SHP77 (cell line): Measurements from ENCODE around the gene PCDHGB3.
"Not testable (repeated sequence)": the region's sequence is repeated elsewhere in the genome, so short reads cannot be mapped to it uniquely, and the experiment has no call there.

Source experiments
- DNase-seq, 2 experiments: peaks; one replicate each; lab custom pipeline; 2025; lab: John Stamatoyannopoulos, UW

Gene PCDHGB3

DNA sequence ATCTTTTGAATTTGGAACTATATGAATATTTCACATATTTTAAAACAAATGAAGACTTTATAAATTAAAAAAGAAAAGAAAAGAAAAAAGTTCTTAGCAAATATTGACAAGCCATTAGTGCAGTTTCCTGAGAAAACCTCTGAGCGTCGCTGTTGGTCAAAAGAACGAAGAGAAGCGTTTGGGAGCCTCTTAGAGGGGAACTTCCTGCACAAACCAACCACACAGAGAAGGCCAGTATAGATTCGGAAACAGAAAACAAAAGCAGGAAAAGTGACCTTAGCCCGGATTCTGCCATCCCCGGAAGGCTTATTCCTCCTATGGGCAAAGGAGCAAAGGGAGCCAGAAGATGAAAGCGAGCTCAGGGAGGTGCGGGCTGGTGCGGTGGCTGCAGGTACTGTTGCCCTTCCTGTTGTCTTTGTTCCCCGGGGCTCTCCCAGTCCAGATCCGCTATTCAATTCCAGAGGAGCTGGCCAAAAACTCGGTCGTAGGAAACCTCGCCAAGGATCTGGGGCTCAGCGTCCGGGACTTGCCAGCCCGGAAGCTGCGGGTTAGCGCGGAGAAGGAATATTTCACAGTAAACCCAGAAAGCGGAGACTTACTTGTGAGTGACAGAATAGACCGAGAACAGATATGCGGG, 10.1 kb upstream of the PCDHGB3 start, which contains the start of gene PCDHGB2:
Gene PCDHGB2, plus strand, starts transcription at position 205 of the 637 bp plus-strand sequence. Its CDS starts 142 bp downstream, at position 347.
- no peak for DNase-seq

DNA sequence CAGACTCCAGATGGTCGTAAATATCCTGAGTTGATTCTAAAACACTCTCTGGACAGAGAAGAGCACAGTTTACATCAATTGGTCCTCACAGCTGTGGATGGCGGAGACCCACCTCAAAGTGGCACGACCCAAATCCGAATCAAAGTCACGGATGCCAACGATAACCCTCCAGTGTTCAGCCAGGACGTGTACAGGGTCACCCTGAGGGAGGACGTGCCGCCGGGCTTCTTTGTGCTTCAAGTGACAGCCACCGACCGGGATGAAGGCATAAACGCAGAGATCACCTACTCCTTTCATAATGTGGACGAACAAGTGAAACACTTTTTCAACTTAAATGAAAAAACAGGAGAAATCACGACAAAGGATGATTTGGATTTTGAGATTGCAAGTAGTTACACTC, 9.4 kb upstream of the PCDHGB3 start:
- no peak for DNase-seq

DNA sequence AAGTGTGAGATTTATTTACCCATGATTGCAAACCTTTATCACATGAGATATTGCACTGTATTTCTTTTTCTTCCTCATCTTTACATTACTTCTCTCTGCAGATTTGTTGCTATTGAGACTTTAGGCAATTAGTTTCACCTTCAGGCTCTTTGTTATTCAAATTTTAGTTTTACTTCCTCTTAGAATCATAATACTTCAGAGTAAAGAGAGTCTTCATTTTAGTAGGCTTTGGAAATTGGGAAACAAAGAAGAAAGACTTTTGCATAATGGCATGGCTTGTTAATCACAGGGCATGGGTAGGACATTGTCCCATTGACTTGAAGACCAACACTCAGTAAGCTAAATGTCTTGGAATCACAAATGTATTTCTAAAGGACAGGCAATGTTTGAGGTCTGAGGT, 7.3 kb upstream of the PCDHGB3 start:
- no peak for DNase-seq

DNA sequence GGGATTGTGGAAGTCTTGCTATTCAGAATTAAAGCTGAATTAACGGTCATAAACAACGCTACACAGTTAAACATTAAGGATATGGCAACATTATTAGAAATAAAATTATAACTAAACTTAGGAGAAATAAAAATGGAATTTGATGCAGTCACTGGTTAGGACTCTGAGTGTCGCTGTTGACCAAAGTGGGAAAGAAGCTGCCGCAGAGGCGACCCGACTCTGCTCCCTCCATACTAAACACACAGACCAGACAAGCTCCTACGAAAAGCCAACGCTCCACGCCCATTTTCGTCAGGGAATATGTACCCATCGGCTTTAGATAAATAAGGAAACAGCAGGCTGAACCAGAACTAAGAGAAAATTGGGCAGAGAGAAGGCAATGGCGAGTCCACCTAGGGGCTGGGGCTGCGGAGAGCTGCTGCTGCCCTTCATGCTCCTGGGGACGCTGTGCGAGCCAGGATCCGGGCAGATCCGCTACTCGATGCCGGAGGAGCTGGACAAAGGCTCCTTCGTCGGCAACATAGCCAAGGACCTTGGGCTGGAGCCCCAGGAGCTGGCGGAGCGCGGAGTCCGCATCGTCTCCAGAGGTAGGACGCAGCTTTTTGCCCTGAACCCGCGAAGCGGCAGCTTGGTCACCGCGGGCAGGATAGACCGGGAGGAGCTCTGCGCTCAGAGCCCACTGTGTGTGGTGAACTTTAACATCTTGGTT, 5.9 kb upstream of the PCDHGB3 start, which contains the start of gene PCDHGA5:
Gene PCDHGA5, plus strand, starts transcription at position 211 of the 709 bp plus-strand sequence. Its CDS starts 169 bp downstream, at position 380.
- DNase-seq: no peak

DNA sequence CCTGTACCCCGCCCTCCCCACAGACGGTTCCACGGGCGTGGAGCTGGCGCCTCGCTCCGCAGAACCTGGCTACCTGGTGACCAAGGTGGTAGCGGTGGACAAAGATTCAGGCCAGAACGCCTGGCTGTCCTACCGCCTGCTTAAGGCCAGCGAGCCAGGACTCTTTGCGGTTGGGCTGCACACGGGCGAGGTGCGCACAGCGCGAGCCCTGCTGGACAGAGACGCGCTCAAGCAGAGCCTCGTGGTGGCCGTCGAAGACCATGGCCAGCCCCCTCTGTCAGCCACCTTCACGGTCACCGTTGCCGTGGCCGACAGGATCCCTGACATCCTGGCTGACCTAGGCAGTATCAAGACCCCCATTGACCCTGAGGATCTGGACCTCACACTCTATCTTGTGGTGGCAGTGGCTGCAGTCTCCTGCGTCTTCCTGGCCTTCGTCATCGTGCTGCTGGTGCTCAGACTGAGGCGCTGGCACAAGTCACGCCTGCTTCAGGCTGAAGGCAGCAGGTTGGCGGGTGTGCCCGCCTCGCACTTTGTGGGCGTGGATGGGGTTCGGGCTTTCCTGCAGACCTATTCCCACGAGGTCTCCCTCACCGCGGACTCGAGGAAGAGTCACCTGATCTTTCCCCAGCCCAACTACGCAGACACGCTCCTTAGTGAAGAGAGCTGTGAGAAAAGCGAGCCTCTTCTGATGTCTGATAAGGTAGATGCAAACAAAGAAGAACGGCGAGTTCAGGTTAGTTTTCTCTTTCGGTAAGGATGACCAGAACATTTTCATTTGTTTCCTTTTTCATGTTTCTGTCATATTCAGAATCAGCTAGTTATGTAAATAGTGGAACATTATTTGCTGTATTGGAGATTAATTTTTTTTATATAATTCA, 3.8 kb upstream of the PCDHGB3 start:
- no peak for DNase-seq

DNA sequence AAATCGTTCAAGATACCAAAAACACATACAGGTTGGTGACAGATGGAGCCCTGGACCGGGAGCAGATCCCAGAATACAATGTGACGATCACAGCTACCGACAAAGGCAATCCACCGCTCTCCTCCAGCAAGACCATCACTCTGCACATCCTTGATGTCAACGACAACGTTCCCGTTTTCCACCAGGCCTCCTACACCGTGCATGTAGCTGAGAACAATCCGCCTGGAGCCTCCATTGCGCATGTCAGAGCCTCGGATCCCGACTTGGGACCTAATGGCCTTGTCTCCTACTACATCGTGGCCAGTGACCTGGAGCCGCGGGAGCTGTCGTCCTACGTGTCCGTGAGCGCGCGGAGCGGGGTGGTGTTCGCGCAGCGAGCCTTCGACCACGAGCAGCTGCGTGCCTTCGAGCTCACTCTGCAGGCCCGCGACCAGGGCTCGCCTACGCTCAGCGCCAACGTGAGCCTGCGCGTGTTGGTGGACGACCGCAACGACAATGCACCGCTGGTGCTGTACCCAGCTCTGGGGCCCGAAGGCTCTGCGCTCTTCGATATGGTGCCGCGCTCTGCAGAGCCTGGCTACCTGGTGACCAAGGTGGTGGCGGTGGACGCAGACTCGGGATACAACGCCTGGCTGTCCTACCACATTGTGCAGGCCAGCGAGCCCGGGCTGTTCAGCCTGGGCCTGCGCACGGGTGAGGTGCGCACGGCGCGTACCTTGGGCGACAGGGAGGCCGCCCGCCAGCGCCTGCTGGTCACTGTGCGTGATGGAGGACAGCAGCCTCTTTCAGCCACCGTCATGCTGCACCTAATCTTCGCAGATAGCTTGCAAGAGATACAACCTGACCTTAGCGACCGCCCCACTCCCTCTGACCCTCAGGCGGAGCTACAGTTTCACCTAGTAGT, 1.8 kb downstream of the PCDHGB3 start:
- no peak for DNase-seq

DNA sequence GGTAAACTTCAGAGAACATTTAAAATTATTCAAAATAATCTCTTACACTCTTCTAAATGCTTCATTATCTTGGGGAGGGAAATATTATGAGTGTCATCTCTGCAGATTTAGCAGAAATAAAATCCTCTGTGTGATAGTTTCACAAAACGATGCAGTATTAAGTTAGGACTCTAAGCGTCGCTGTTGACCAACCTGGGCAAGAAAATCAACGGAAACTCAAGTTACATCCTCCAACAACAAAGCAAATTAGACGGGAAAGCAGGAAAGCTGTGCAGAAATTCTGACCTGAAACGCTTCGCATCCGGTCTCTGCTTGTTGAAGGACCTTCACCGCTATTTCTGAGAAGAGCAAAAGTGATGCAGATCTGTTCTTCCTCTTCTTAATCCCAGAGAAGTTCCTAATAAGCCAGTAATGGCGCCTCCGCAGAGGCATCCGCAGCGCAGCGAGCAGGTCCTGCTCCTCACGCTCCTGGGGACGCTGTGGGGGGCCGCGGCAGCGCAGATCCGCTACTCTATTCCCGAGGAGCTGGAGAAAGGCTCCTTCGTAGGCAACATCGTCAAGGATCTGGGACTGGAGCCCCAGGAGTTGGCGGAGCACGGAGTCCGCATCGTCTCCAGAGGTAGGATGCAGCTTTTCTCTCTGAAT, 3.8 kb downstream of the PCDHGB3 start, which contains the start of gene PCDHGA6:
Gene PCDHGA6, plus strand, starts transcription at position 219 of the 645 bp plus-strand sequence. Its CDS starts 193 bp downstream, at position 412.
- DNase-seq: no peak

DNA sequence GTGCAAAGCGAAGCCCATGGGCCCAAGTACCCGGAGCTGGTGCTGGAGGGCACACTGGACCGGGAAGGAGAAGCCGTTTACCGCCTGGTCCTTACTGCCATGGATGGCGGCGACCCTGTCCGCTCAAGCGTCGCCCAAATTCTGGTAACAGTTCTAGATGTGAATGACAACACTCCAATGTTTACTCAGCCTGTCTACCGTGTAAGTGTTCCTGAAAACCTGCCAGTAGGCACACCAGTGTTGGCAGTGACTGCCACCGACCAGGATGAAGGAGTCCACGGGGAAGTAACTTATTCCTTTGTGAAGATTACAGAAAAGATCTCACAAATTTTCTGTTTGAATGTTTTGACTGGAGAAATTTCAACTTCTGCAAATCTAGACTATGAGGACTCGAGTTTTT, 4.6 kb downstream of the PCDHGB3 start:
- DNase-seq: no peak

DNA sequence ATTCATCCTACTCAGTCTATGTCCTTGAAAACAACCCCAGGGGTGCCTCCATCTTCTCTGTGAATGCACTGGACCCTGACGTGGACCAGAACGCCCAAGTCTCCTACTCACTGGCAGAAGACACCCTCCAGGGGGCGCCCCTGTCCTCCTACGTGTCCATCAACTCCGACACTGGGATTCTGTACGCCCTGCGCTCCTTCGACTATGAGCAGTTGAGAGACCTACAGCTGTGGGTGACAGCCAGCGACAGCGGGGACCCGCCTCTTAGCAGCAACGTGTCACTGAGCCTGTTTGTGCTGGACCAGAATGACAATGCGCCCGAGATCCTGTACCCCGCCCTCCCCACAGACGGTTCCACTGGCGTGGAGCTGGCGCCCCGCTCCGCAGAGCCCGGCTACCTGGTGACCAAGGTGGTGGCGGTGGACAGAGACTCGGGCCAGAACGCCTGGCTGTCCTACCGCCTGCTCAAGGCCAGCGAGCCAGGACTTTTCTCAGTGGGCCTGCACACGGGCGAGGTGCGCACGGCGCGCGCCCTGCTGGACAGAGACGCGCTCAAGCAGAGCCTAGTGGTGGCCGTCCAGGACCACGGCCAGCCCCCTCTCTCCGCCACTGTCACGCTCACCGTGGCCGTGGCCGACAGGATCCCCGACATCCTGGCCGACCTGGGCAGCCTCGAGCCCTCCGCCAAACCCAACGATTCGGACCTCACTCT, 5.6 kb downstream of the PCDHGB3 start:
- not testable (repeated sequence) for DNase-seq

DNA sequence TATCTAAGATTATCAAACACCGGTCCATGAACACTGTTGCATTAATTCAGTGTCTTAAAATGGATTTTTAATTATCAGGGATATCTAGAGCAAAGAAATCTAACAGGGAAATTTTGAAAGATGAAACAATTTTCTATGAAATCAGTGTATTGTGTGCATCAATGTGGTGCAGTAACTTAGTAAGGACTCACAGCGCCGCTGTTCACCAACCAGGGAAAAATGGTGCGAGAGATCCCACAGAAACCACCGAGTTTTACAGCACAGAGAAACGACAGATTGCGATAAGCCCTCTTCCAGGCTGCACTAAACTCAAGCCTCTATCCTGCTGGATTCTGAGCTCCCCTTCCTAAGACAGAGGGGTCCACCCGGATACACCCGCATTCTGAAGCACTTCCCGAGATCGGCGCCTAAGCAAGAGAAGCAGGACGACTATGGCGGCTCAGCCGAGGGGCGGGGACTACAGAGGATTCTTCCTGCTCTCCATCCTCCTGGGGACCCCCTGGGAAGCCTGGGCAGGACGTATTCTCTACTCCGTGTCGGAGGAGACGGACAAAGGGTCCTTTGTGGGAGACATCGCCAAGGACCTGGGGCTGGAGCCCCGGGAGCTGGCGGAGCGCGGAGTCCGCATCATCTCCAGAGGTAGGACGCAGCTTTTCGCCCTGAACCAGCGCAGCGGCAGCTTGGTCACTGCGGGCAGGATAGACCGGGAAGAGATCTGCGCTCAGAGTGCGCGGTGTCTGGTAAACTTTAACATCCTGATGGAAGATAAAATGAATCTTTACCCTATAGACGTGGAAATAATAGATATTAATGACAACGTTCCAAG, 12.6 kb downstream of the PCDHGB3 start, which contains the start of gene PCDHGA7:
Gene PCDHGA7, plus strand, starts transcription at position 274 of the 826 bp plus-strand sequence. Its CDS starts 158 bp downstream, at position 432.
- no peak for DNase-seq

DNA sequence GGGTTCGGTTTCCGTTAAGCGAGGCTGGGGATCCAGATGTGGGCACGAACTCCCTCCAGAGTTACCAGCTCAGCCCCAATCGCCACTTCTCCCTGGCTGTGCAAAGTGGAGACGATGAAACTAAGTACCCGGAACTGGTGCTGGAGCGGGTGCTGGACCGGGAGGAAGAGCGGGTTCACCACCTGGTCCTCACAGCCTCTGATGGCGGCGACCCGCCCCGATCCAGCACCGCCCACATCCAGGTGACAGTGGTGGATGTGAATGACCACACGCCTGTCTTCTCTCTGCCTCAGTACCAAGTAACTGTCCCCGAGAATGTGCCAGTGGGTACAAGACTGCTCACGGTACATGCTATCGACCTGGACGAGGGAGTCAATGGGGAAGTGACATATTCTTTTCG, 13.3 kb downstream of the PCDHGB3 start:
- no peak for DNase-seq

DNA sequence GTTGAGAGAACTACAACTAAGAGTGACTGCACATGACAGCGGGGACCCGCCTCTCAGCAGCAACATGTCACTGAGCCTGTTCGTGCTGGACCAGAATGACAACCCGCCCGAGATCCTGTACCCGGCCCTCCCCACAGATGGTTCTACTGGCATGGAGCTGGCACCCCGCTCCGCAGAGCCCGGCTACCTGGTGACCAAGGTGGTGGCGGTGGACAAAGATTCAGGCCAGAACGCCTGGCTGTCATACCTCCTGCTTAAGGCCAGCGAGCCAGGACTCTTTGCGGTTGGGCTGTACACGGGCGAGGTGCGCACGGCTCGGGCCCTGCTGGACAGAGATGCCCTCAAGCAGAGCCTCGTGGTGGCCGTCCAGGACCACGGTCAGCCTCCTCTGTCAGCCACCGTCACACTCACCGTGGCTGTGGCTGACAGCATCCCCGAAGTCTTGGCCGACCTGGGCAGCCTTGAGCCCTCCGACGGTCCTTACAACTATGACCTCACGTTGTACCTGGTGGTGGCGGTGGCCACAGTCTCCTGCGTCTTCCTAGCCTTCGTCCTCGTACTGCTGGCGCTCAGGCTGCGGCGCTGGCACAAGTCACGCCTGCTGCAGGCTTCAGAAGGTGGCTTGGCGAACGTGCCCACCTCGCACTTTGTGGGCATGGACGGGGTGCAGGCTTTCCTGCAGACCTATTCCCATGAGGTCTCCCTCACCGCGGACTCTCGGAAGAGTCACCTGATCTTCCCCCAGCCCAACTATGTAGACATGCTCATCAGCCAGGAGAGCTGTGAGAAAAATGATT, 14.6 kb downstream of the PCDHGB3 start:
- DNase-seq: no peak

DNA sequence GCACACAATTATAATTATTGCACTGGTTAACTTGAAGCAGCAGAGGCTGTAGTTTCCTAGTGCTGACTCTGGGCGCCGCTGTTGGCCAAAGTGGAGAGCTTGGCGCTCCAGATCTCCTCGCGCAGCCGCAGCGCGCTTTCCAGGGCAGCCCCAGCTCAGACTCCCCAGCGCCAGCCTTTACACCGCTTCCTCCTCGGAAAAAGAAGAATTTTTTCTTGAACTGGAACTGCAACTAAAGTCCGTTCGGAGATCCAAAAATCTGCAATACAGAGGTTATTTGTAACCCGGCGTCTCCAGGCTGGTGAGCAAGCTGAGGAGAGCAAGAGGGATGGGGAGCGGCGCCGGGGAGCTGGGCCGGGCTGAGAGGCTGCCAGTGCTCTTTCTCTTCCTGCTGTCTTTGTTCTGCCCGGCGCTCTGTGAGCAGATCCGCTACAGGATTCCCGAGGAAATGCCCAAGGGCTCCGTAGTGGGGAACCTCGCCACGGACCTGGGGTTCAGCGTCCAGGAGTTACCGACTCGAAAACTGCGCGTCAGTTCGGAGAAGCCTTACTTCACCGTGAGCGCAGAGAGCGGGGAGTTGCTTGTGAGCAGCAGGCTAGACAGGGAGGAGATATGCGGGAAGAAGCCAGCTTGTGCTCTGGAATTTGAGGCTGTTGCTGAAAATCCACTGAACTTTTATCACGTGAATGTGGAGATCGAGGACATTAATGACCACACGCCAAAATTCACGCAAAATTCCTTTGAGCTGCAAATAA, 17.7 kb downstream of the PCDHGB3 start, which contains the start of gene PCDHGB4:
Gene PCDHGB4, plus strand, starts transcription at position 142 of the 755 bp plus-strand sequence. Its CDS starts 187 bp downstream, at position 329.
- DNase-seq: not testable (repeated sequence)

DNA sequence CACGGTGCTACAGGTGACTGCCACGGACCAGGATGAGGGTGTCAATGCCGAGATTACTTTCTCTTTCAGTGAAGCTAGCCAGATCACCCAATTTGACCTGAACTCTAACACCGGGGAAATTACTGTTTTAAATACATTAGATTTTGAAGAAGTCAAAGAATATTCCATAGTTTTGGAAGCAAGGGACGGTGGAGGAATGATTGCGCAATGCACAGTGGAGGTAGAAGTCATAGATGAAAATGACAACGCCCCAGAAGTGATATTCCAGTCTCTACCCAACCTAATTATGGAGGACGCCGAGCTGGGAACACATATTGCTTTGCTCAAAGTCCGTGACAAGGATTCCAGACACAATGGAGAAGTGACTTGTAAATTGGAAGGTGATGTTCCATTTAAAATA, 18.6 kb downstream of the PCDHGB3 start:
- DNase-seq: no peak

DNA sequence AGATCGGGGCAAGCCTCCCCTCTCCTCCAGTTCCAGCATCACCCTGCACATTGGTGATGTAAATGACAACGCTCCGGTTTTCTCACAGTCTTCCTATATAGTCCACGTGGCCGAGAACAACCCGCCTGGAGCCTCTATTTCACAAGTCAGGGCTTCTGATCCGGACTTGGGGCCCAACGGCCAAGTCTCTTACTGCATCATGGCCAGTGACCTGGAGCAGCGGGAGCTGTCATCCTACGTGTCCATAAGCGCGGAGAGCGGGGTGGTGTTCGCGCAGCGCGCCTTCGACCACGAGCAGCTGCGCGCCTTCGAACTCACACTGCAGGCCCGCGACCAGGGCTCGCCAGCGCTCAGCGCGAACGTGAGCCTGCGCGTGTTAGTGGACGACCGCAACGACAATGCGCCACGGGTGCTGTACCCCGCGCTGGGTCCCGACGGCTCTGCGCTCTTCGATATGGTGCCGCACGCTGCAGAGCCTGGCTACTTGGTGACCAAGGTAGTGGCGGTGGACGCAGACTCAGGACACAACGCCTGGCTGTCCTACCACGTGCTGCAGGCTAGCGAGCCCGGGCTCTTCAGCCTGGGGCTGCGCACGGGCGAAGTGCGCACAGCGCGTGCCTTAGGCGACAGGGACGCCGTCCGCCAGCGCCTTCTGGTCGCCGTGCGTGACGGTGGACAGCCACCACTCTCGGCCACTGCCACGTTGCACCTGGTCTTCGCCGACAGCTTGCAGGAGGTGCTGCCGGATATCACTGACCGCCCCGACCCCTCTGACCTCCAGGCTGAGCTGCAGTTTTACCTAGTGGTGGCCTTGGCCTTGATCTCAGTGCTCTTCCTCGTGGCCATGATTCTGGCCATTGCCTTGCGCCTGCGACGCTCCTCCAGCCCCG, 19.4 kb downstream of the PCDHGB3 start:
- DNase-seq: no peak
